Astrocyte (in vitro differentiated cells and primary cell): ENCODE measurements around the gene CRHR1. TPM values are rescaled to one million over a fixed set of nuclear protein-coding genes. Genes with fewer than 3 reads are reported as not detected.

Source experiments
- DNase-seq: peaks from one replicate; pipeline ENCODE4 v3.0.0-alpha.2; 2010; ENCODE audit warnings: low read depth
- FAIRE-seq: peaks from 2 replicates; lab custom pipeline; 2011; peaks lifted over from hg19 to GRCh38; lab: Jason Lieb, UNC
- H2AFZ ChIP-seq: 2 replicates; pipeline ENCODE4 v1.6.0; 2012; ENCODE audit warnings: low read depth, low read length, inconsistent platforms
- H3K27ac ChIP-seq: 2 replicates; pipeline ENCODE4 v1.5.1; 2011; ENCODE audit warnings: low read depth, low read length, inconsistent platforms
- H3K27me3 ChIP-seq: 2 replicates; pipeline ENCODE4 v1.6.0; 2011; ENCODE audit warnings: low read length, inconsistent platforms; ENCODE audit not compliant: insufficient read depth
- H3K36me3 ChIP-seq: 2 replicates; pipeline ENCODE4 v1.5.1; 2011; ENCODE audit warnings: low read length, inconsistent platforms; ENCODE audit not compliant: insufficient read depth
- H3K4me1 ChIP-seq: 2 replicates; pipeline ENCODE4 v1.5.1; 2011; ENCODE audit warnings: low read length, inconsistent platforms; ENCODE audit not compliant: insufficient read depth
- H3K4me2 ChIP-seq: 2 replicates; pipeline ENCODE4 v1.6.0; 2012; ENCODE audit warnings: low read length, inconsistent platforms
- H3K4me3 ChIP-seq: 2 replicates; pipeline ENCODE4 v1.5.1; 2011; ENCODE audit warnings: low read depth, mild to moderate bottlenecking, low read length, inconsistent platforms; ENCODE audit not compliant: insufficient read depth
- H3K79me2 ChIP-seq: 2 replicates; pipeline ENCODE4 v1.6.0; 2012; ENCODE audit warnings: mild to moderate bottlenecking, low read length, inconsistent platforms; ENCODE audit not compliant: insufficient read depth
- H3K9ac ChIP-seq: 2 replicates; pipeline ENCODE4 v1.6.0; 2012; ENCODE audit warnings: mild to moderate bottlenecking, low read length, inconsistent platforms
- H3K9me3 ChIP-seq: 2 replicates; pipeline ENCODE4 v1.5.1; 2012; ENCODE audit warnings: low read depth, mild to moderate bottlenecking, low read length, inconsistent platforms; ENCODE audit not compliant: insufficient read depth
- H4K20me1 ChIP-seq: 2 replicates; pipeline ENCODE4 v1.6.0; 2012; ENCODE audit warnings: low read length, inconsistent platforms; ENCODE audit not compliant: insufficient read depth
- H3K27ac Mint-ChIP-seq: one replicate; pipeline ENCODE4 v1.8.0; 2021; ENCODE audit warnings: mild to moderate bottlenecking, mixed read lengths; ENCODE audit not compliant: unreplicated experiment
- H3K27me3 Mint-ChIP-seq: one replicate; pipeline ENCODE4 v1.8.0; 2021; ENCODE audit warnings: low read depth, mixed read lengths; ENCODE audit not compliant: unreplicated experiment
- H3K36me3 Mint-ChIP-seq: one replicate; pipeline ENCODE4 v1.8.0; 2021; ENCODE audit warnings: low read depth, mixed read lengths; ENCODE audit not compliant: unreplicated experiment
- H3K4me1 Mint-ChIP-seq: one replicate; pipeline ENCODE4 v1.8.0; 2021; ENCODE audit warnings: low read depth, mixed read lengths; ENCODE audit not compliant: unreplicated experiment
- H3K4me3 Mint-ChIP-seq: one replicate; pipeline ENCODE4 v1.8.0; 2021; ENCODE audit warnings: mild to moderate bottlenecking, moderate library complexity, mixed read lengths; ENCODE audit not compliant: unreplicated experiment
- H3K9me3 Mint-ChIP-seq: one replicate; pipeline ENCODE4 v1.8.0; 2021; ENCODE audit warnings: mild to moderate bottlenecking, mixed read lengths; ENCODE audit not compliant: unreplicated experiment
- EZH2 ChIP-seq: IDR thresholded peaks from 2 replicates; pipeline ENCODE4 v1.6.1; 2012; ENCODE audit warnings: mild to moderate bottlenecking, low read length, inconsistent platforms; ENCODE audit not compliant: insufficient read depth
- total RNA-seq: library from RNA; stranded (reverse); gene quantifications from 2 replicates; pipeline ENCODE4 v1.2.1, GENCODE V29; 2021
- TF ChIP-seq, protein P1 (sequence below): IDR thresholded peaks from 2 replicates; pipeline ENCODE4 v1.5.1; 2011; ENCODE audit warnings: low read depth, mild to moderate bottlenecking, inconsistent platforms, low read length, moderate library complexity; ENCODE audit not compliant: insufficient read depth

CRHR1 gene
- total RNA-seq, 1 donor from 2014 or later: 0.20 TPM

- Histone ChIP-seq H4K20me1 (no peaks in the 10 kb centered on the region), H3K9ac (no peak overlapping the region), H3K36me3 (no peaks in the 10 kb centered on the region), H3K27ac (no peak overlapping the region), H3K4me3 (no peak overlapping the region), H3K27me3 (peaks cover 18% of the 10 kb centered on the region), H3K9me3 (no peaks in the 10 kb centered on the region), H3K79me2 (no peaks in the 10 kb centered on the region), H2AFZ (no peak overlapping the region), H3K4me2 (no peak overlapping the region), H3K4me1 (no peaks in the 10 kb centered on the region)
- H3K9me3 Mint-ChIP-seq: peaks cover 2% of the 10 kb centered on the region
- no peak for FAIRE-seq
- no peaks in the 10 kb centered on the region for H3K36me3 Mint-ChIP-seq
- H3K27me3 Mint-ChIP-seq: peaks cover 60% of the 10 kb centered on the region
- no peak for DNase-seq
- H3K4me3 Mint-ChIP-seq: no peak overlapping the region
- TF ChIP-seq, protein P1, sequence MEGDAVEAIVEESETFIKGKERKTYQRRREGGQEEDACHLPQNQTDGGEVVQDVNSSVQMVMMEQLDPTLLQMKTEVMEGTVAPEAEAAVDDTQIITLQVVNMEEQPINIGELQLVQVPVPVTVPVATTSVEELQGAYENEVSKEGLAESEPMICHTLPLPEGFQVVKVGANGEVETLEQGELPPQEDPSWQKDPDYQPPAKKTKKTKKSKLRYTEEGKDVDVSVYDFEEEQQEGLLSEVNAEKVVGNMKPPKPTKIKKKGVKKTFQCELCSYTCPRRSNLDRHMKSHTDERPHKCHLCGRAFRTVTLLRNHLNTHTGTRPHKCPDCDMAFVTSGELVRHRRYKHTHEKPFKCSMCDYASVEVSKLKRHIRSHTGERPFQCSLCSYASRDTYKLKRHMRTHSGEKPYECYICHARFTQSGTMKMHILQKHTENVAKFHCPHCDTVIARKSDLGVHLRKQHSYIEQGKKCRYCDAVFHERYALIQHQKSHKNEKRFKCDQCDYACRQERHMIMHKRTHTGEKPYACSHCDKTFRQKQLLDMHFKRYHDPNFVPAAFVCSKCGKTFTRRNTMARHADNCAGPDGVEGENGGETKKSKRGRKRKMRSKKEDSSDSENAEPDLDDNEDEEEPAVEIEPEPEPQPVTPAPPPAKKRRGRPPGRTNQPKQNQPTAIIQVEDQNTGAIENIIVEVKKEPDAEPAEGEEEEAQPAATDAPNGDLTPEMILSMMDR: no peak
- TF ChIP-seq EZH2: no peak
- H3K27ac Mint-ChIP-seq: no peak overlapping the region
- H3K4me1 Mint-ChIP-seq: no peaks in the 10 kb centered on the region
Measured at GRCh38 chr17:45801421-45801820, 17.3 kb downstream of the CRHR1 start.

GRCh38 chr17:45808845-45809244, 24.7 kb downstream of the CRHR1 start:
- Histone ChIP-seq H3K9me3 (no peaks in the 10 kb centered on the region), H3K4me1 (no peaks in the 10 kb centered on the region), H3K4me3 (no peak overlapping the region), H3K27ac (no peak overlapping the region), H3K4me2 (no peak overlapping the region), H4K20me1 (no peaks in the 10 kb centered on the region), H3K36me3 (no peaks in the 10 kb centered on the region), H3K79me2 (no peaks in the 10 kb centered on the region), H2AFZ (no peak overlapping the region), H3K27me3 (peaks cover 12% of the 10 kb centered on the region), H3K9ac (no peak overlapping the region)
- Mint-ChIP-seq H3K36me3 (no peaks in the 10 kb centered on the region), H3K9me3 (peaks cover 2% of the 10 kb centered on the region), H3K4me1 (no peaks in the 10 kb centered on the region), H3K27me3 (peaks cover 75% of the 10 kb centered on the region), H3K4me3 (no peak overlapping the region), H3K27ac (no peak overlapping the region)
- DNase-seq (no peak), FAIRE-seq (no peak)
- TF ChIP-seq, protein P1: no peak
- no peak for TF ChIP-seq EZH2

GRCh38 chr17:45809499-45809898, 25.4 kb downstream of the CRHR1 start:
- no peaks in the 10 kb centered on the region for H3K9me3 ChIP-seq
- H3K4me1 ChIP-seq: no peaks in the 10 kb centered on the region
- Mint-ChIP-seq H3K27ac (no peak overlapping the region), H3K4me1 (no peaks in the 10 kb centered on the region), H3K4me3 (no peak overlapping the region), H3K9me3 (peaks cover 3% of the 10 kb centered on the region), H3K36me3 (no peaks in the 10 kb centered on the region), H3K27me3 (peaks cover 75% of the 10 kb centered on the region)
- no peaks in the 10 kb centered on the region for H4K20me1 ChIP-seq
- H3K27ac ChIP-seq: no peak overlapping the region
- H2AFZ ChIP-seq: no peak overlapping the region
- no peak overlapping the region for H3K4me2 ChIP-seq
- H3K4me3 ChIP-seq: no peak overlapping the region
- no peak for DNase-seq
- H3K79me2 ChIP-seq: no peaks in the 10 kb centered on the region
- H3K27me3 ChIP-seq: peaks cover 12% of the 10 kb centered on the region
- FAIRE-seq: no peak
- no peak overlapping the region for H3K9ac ChIP-seq
- no peaks in the 10 kb centered on the region for H3K36me3 ChIP-seq
- TF ChIP-seq, protein P1: no peak
- no peak for TF ChIP-seq EZH2
